Activated CD4-positive, alpha-beta T cell treated with anti-CD3 and anti-CD28 coated beads for 24 hours (primary cell): Measurements from ENCODE around the gene HPS5.

Experiments
- DNase-seq, 2 donors: peaks; one replicate each; pipeline ENCODE4 v3.0.0-alpha.2; 2020; ENCODE audit warnings: low read depth in 2 of 2

HPS5 gene

GRCh38 chr11:18239655-18240054 is 82.3 kb downstream of the HPS5 start:
- no peak for DNase-seq

- DNase-seq: no peak
Measured at GRCh38 chr11:18236664-18237356, 85.1 kb downstream of the HPS5 start, which contains the start of gene SAA4. SAA4 (minus strand) TSS chr11:18236802; CDS start chr11:18235926, 876 bp downstream.

DNA sequence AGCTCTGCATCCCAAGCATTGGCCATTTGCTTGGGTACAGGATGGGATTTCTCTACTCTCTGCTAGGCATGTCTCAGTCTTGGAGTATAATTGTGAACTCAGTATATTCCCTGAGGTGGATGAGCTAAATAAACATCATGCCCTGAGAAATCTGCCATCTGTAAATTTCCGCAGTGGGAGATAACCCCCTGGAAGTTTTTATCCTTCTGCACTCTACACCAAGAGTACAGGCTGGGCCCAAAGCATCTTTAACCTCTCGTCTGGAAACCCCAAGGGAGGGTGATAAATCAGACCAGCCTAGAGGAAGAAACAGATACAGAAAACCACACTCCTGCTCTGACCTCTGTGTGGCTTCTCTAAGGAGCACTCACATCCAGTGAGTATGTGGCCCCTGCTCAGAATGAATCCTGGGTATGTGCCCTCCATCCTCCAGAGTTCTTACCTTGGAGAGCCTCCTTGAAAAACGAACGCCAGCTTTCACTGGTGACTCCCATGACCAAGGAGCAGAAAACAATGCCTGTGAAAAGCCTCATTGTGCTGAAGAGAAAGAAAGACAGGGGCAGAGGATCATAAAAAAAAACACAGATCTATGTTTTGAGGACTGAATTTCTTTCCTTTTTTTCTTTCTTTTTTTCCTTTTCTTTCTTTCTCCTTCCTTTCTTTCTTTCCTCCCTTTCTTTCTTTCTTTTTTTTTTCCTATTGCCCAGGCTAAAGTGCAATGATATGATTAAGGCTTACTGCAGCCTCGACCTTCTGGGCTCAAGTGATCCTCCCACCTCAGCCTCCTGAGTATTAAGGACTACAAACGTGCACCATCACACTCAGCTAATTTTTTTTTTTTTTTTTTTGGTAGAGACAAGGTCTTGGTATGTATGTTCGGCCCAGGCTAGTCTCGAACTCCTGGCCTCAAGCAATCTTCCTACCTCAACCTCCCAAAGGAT is 86.3 kb downstream of the HPS5 start:
- no peak for DNase-seq

GRCh38 chr11:18233912-18234311 is 88.0 kb downstream of the HPS5 start:
- DNase-seq: no peak

GRCh38 chr11:18230859-18231258 is 91.1 kb downstream of the HPS5 start:
- DNase-seq: no peak

- DNase-seq: no peak
Measured at GRCh38 chr11:18229501-18229900, 92.4 kb downstream of the HPS5 start.
